ENCODE data around the gene THAP3. TPM values are rescaled to one million over a fixed set of nuclear protein-coding genes. Genes with fewer than 3 reads are reported as not detected.
A peak's percentile ranks its signal among the peaks of the same experiment; 100 is the strongest.

The THAP3 gene
- total and polyA plus RNA-seq, 9 of the 15 experiments (the other 6 are each of a cell fraction or from before 2014, with no cell fraction given) = 1.9 to 31.2 (median 18.2) TPM

DNA sequence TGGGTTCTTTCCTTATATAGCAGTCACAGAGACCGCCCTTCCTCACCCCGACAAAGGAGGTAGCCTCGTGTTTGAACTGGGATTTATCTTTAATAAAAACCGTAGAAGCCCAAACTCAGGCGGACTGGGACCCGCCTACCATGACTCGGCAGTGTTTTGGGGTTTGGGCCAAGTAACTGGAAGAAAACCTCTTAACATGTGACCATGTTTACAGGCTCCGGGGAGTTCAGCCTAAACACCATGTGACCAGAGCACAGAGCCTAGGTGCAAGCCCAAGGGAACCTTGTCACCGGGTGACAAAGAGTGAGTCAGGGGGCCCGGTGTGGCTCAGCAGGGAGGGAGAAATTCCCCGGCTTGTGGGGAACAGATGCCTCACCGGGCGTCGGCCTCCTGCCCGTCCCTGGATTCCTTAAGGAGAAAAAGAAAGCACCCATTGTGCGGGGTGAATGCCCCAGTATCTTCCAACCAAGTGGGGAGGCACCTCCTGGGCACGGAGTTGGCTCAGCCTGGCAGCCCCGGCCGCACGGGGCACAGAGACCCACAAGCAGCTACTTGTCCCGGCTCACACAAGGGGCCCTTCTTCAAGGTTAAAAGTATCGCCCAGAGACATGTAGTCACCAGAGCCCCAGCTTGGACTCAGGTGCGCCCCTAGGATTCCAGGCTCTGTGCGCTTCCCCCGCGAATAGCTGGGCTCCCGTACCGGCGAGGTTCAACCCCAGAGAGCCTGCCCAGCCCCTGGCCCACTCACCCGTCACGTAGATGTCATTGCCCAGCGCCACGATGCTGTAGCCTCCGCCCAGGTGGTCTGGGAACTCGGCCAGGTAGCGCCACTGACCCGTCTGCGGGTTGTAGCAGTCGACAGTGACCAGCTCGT, 23.4 kb upstream of the THAP3 start (continued):
- TF ChIP-seq, protein P1, sequence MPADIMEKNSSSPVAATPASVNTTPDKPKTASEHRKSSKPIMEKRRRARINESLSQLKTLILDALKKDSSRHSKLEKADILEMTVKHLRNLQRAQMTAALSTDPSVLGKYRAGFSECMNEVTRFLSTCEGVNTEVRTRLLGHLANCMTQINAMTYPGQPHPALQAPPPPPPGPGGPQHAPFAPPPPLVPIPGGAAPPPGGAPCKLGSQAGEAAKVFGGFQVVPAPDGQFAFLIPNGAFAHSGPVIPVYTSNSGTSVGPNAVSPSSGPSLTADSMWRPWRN (IDR thresholded peaks at IDR 0.05; ENCODE audit: low read depth) = 0 out of 2 replicates have a peak, but pooled peaks have one; percentile 6
- TF ChIP-seq KDM2B (CRISPR knock-in tag; IDR thresholded peaks at IDR 0.05) (no peak), POLR2AphosphoS5 (IDR thresholded peaks at IDR 0.05; ENCODE audit: control insufficient read depth, insufficient read depth, low read depth, low read length) (no peak), ELF1 (tag; IDR thresholded peaks at IDR 0.05) (no peak), ETV6 (IDR thresholded peaks at IDR 0.05; ENCODE audit: borderline replicate concordance in 1 of 2, low read depth in 2 of 2, low read length in 1 of 2) (no peak), ETV6 (CRISPR knock-in tag; IDR thresholded peaks at IDR 0.05; ENCODE audit: borderline replicate concordance) (no peak)
- TF ChIP-seq, protein P2, sequence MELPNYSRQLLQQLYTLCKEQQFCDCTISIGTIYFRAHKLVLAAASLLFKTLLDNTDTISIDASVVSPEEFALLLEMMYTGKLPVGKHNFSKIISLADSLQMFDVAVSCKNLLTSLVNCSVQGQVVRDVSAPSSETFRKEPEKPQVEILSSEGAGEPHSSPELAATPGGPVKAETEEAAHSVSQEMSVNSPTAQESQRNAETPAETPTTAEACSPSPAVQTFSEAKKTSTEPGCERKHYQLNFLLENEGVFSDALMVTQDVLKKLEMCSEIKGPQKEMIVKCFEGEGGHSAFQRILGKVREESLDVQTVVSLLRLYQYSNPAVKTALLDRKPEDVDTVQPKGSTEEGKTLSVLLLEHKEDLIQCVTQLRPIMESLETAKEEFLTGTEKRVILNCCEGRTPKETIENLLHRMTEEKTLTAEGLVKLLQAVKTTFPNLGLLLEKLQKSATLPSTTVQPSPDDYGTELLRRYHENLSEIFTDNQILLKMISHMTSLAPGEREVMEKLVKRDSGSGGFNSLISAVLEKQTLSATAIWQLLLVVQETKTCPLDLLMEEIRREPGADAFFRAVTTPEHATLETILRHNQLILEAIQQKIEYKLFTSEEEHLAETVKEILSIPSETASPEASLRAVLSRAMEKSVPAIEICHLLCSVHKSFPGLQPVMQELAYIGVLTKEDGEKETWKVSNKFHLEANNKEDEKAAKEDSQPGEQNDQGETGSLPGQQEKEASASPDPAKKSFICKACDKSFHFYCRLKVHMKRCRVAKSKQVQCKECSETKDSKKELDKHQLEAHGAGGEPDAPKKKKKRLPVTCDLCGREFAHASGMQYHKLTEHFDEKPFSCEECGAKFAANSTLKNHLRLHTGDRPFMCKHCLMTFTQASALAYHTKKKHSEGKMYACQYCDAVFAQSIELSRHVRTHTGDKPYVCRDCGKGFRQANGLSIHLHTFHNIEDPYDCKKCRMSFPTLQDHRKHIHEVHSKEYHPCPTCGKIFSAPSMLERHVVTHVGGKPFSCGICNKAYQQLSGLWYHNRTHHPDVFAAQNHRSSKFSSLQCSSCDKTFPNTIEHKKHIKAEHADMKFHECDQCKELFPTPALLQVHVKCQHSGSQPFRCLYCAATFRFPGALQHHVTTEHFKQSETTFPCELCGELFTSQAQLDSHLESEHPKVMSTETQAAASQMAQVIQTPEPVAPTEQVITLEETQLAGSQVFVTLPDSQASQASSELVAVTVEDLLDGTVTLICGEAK (IDR thresholded peaks at IDR 0.05) = peak; percentile 15; the same call in 1 of the 2 replicates
- TF ChIP-seq, protein P2 (CRISPR knock-in tag; IDR thresholded peaks at IDR 0.05) = no peak
- TF ChIP-seq, protein P3, sequence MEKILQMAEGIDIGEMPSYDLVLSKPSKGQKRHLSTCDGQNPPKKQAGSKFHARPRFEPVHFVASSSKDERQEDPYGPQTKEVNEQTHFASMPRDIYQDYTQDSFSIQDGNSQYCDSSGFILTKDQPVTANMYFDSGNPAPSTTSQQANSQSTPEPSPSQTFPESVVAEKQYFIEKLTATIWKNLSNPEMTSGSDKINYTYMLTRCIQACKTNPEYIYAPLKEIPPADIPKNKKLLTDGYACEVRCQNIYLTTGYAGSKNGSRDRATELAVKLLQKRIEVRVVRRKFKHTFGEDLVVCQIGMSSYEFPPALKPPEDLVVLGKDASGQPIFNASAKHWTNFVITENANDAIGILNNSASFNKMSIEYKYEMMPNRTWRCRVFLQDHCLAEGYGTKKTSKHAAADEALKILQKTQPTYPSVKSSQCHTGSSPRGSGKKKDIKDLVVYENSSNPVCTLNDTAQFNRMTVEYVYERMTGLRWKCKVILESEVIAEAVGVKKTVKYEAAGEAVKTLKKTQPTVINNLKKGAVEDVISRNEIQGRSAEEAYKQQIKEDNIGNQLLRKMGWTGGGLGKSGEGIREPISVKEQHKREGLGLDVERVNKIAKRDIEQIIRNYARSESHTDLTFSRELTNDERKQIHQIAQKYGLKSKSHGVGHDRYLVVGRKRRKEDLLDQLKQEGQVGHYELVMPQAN (IDR thresholded peaks at IDR 0.05; ENCODE audit: borderline replicate concordance) = peak; percentile 93
- TF ChIP-seq, protein P4, sequence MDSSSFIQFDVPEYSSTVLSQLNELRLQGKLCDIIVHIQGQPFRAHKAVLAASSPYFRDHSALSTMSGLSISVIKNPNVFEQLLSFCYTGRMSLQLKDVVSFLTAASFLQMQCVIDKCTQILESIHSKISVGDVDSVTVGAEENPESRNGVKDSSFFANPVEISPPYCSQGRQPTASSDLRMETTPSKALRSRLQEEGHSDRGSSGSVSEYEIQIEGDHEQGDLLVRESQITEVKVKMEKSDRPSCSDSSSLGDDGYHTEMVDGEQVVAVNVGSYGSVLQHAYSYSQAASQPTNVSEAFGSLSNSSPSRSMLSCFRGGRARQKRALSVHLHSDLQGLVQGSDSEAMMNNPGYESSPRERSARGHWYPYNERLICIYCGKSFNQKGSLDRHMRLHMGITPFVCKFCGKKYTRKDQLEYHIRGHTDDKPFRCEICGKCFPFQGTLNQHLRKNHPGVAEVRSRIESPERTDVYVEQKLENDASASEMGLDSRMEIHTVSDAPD (CRISPR knock-in tag; IDR thresholded peaks at IDR 0.05) = no peak
- TF ChIP-seq, protein P5, sequence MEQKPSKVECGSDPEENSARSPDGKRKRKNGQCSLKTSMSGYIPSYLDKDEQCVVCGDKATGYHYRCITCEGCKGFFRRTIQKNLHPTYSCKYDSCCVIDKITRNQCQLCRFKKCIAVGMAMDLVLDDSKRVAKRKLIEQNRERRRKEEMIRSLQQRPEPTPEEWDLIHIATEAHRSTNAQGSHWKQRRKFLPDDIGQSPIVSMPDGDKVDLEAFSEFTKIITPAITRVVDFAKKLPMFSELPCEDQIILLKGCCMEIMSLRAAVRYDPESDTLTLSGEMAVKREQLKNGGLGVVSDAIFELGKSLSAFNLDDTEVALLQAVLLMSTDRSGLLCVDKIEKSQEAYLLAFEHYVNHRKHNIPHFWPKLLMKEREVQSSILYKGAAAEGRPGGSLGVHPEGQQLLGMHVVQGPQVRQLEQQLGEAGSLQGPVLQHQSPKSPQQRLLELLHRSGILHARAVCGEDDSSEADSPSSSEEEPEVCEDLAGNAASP (IDR thresholded peaks at IDR 0.05) = no peak

All from K562 (cell line).